HFF-Myc (cell line): ENCODE data around the gene HEATR5A.
"Not testable (repeated sequence)": the region's sequence is repeated elsewhere in the genome, so short reads cannot be mapped to it uniquely, and the experiment has no call there.

Experiments used
- DNase-seq: peaks from one replicate; pipeline ENCODE4 v3.0.0-alpha.2; 2011; ENCODE audit warnings: low read depth; ENCODE audit errors: extremely low read depth
- H3K4me3 ChIP-seq: replicated peaks from 2 replicates; pipeline ENCODE4 v1.5.1; 2011; ENCODE audit warnings: low read depth, mild to moderate bottlenecking, control low read depth, low read length
- TF ChIP-seq, protein P1 (sequence below): IDR thresholded peaks from 2 replicates; pipeline ENCODE4 v1.5.1; 2012; ENCODE audit warnings: mild to moderate bottlenecking, low read depth, low read length, control low read depth; ENCODE audit errors: missing control alignments

HEATR5A gene

DNA sequence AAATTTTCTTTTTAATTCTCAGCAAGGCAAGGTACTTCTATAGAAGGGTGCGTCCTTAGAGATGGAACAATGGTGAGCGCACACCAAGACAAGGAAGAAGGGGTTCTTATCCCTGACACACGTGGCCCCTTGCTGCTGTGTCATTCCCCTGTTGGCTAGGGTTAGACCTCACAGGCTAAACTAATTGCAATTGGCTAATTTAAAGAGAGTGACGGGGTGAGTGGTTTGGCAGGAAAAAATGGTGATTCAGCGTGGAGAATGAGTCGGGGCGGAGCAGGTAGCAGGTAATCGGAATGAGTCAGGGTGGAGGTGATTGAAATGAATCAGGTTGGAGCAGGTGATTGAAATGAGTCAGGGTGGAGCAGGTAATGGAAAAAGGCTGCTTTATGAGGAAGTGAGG, 176.5 kb downstream of the HEATR5A start:
- TF ChIP-seq, protein P1, sequence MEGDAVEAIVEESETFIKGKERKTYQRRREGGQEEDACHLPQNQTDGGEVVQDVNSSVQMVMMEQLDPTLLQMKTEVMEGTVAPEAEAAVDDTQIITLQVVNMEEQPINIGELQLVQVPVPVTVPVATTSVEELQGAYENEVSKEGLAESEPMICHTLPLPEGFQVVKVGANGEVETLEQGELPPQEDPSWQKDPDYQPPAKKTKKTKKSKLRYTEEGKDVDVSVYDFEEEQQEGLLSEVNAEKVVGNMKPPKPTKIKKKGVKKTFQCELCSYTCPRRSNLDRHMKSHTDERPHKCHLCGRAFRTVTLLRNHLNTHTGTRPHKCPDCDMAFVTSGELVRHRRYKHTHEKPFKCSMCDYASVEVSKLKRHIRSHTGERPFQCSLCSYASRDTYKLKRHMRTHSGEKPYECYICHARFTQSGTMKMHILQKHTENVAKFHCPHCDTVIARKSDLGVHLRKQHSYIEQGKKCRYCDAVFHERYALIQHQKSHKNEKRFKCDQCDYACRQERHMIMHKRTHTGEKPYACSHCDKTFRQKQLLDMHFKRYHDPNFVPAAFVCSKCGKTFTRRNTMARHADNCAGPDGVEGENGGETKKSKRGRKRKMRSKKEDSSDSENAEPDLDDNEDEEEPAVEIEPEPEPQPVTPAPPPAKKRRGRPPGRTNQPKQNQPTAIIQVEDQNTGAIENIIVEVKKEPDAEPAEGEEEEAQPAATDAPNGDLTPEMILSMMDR = no peak
- no peak overlapping the region for H3K4me3 ChIP-seq
- no peak for DNase-seq

DNA sequence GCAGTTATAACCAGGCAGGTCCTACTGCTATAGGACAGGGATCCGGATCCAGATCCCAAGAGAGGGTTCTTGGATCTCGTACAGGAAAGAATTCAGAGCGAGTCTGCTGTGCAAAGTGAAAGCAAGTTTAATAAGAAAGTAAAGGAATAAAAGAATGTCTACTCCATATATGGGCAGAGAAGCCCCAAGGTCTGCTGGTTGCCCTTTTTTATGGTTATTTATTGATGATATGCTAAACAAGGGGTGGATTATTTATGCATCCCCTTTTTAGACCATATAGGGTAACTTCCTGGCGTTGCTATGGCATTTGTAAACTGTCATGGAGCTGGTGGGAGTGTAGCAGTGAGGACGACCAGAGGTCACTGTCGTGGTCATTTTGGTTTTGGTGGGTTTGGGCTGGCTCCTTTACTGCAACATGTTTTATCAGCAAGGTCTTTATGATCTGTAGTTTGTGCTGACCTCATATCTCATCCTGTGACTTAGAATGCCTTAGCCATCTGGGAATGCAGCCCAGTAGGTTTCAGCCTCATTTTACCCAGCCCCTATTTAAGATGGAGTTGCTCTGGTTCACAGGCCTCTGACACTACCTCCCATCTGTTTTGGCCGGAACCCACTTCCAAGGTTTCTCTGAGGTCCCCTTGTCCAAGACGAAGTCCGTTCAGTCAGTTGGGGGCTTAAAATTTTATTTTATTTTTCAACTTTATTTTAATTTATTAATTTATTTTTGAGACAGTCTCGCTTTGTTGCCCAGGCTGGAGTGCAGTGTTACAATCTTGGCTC, 178.0 kb downstream of the HEATR5A start:
- DNase-seq = peak; percentile 26
- not testable (repeated sequence) for H3K4me3 ChIP-seq
